Gastroesophageal sphincter (tissue), 3 donors: Measurements from ENCODE around the gene PEAK1.

Source experiments
- POLR2A ChIP-seq, 2 donors: fragments of 450-650 bp; IDR thresholded peaks; one replicate each; pipeline ENCODE4 v1.6.1; 2017; ENCODE audit warnings: antibody characterized with exemption in 2 of 2, mild to moderate bottlenecking in 2 of 2, moderate library complexity in 1 of 2
- TF ChIP-seq, protein P1 (sequence below), 4 experiments: fragments of 200-600 bp in 2 of 4; fragments of 450-650 bp in 2 of 4; sonication (generic) in 1 of 4; IDR thresholded peaks; one replicate each; pipeline ENCODE4 v1.5.1; 2017 to 2019; ENCODE audit warnings: antibody characterized with exemption in 4 of 4, mild to moderate bottlenecking in 2 of 4, moderate library complexity in 2 of 4

DNA sequence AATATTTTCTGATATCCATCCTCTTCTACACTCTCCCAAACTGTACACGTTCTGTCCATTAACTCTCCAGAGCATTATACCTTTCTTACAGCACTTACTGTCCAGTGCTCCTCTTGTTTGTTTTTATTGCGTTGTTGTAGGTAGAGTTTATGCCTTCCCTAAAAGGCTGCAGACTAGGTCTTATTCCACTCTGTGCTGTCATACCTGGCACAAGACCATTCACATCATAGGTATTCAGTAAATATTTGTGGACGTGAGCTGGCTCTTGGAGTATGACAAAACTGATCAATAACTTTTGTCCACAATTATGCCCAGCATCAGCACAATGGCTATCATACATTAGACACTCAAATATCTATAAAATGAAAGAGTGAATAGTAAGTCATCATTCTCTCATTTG lies 5.2 kb upstream of the PEAK1 start:
- TF ChIP-seq, protein P1, sequence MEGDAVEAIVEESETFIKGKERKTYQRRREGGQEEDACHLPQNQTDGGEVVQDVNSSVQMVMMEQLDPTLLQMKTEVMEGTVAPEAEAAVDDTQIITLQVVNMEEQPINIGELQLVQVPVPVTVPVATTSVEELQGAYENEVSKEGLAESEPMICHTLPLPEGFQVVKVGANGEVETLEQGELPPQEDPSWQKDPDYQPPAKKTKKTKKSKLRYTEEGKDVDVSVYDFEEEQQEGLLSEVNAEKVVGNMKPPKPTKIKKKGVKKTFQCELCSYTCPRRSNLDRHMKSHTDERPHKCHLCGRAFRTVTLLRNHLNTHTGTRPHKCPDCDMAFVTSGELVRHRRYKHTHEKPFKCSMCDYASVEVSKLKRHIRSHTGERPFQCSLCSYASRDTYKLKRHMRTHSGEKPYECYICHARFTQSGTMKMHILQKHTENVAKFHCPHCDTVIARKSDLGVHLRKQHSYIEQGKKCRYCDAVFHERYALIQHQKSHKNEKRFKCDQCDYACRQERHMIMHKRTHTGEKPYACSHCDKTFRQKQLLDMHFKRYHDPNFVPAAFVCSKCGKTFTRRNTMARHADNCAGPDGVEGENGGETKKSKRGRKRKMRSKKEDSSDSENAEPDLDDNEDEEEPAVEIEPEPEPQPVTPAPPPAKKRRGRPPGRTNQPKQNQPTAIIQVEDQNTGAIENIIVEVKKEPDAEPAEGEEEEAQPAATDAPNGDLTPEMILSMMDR (IDR thresholded peaks at IDR 0.05), result no peak
- TF ChIP-seq POLR2A (IDR thresholded peaks at IDR 0.05), result no peak
